B cell (primary cell): ENCODE measurements around the gene NAPG. TPM values are rescaled to one million over a fixed set of nuclear protein-coding genes. Genes with fewer than 3 reads are reported as not detected.

Source experiments
- ATAC-seq: fragments of 200-7000 bp; cut with Tn5 transposase; one replicate; pipeline ENCODE4 v1.10.0; 2021; ENCODE audit warnings: low read depth, mild to moderate bottlenecking, moderate number of reproducible peaks, moderate library complexity
- CTCF ChIA-PET: fragments of 350-600 bp; sonication (Branson Sonifier 250); formaldehyde crosslinking; loops from one replicate; lab custom pipeline; 2021; ENCODE audit warnings: antibody characterized with exemption, inconsistent platforms; lab: Charles Lee
- POLR2A ChIA-PET: fragments of 350-600 bp; sonication (Branson Sonifier 250); formaldehyde crosslinking; loops from one replicate; lab custom pipeline; 2021; ENCODE audit warnings: antibody characterized with exemption; lab: Charles Lee
- DNase-seq: peaks from one replicate; pipeline ENCODE4 v3.0.0; 2013
- H2AFZ ChIP-seq: 2 replicates; pipeline ENCODE4 v1.6.1; 2012; ENCODE audit warnings: mild to moderate bottlenecking, low read depth, low read length; ENCODE audit not compliant: insufficient read depth, poor library complexity, severe bottlenecking
- H3K27ac ChIP-seq, 2 donors: 1 replicate in 1 of 2; 2 replicates in 1 of 2; pipeline ENCODE4 v1.5.1; 2012 to 2013; ENCODE audit warnings: low read length in 2 of 2, mild to moderate bottlenecking in 2 of 2, moderate library complexity in 1 of 2
- H3K27me3 ChIP-seq, 4 experiments: fragments of 200-600 bp in 1 of 4; sonication (generic) in 1 of 4; replicated peaks in 1 of 4; 1 replicate in 2 of 4; 2 replicates in 2 of 4; pipeline versions ENCODE4 v1.6.1 to v1.7.0; 2013 to 2016; ENCODE audit warnings: low read length in 3 of 4, mild to moderate bottlenecking in 2 of 4, mixed read lengths in 1 of 4, moderate library complexity in 1 of 4; ENCODE audit not compliant: insufficient read depth in 4 of 4, control insufficient read depth in 3 of 4; ENCODE audit errors: control extremely low read depth in 1 of 4
- H3K36me3 ChIP-seq, 2 experiments: replicated peaks in 1 of 2; 1 replicate in 1 of 2; 2 replicates in 1 of 2; pipeline versions ENCODE4 v1.6.1 to v1.7.1; 2013; ENCODE audit warnings: low read length in 1 of 2; ENCODE audit not compliant: insufficient read depth in 2 of 2, control insufficient read depth in 1 of 2; ENCODE audit errors: control extremely low read depth in 1 of 2, extremely low read depth in 1 of 2
- H3K4me1 ChIP-seq, 2 donors: fragments of 200-600 bp in 1 of 2; sonication (generic) in 1 of 2; 1 replicate in 1 of 2; 2 replicates in 1 of 2; pipeline versions ENCODE4 v1.5.1 to v1.6.1; 2013 to 2017; ENCODE audit warnings: low read length in 2 of 2; ENCODE audit not compliant: control insufficient read depth in 2 of 2, insufficient read depth in 2 of 2
- H3K4me2 ChIP-seq: replicated peaks from 2 replicates; pipeline ENCODE3; 2012; ENCODE audit warnings: mild to moderate bottlenecking, low read depth, low read length; ENCODE audit not compliant: poor library complexity, severe bottlenecking
- H3K4me3 ChIP-seq, 5 experiments: fragments of 200-600 bp in 1 of 5; sonication (generic) in 1 of 5; 1 replicate in 3 of 5; 2 replicates in 2 of 5; pipeline versions ENCODE4 v1.5.1 to v1.7.0; 2011 to 2016; ENCODE audit warnings: low read length in 4 of 5, mild to moderate bottlenecking in 4 of 5, low read depth in 2 of 5, control low read depth in 1 of 5, moderate library complexity in 1 of 5; ENCODE audit not compliant: insufficient read depth in 1 of 5; ENCODE audit errors: control extremely low read depth in 1 of 5, extremely low read depth in 1 of 5
- H3K79me2 ChIP-seq: fragments of 200-600 bp; sonication (generic); one replicate; pipeline ENCODE4 v1.6.0; 2016; ENCODE audit warnings: low read length; ENCODE audit not compliant: control insufficient read depth, insufficient read depth
- H3K9ac ChIP-seq: fragments of 200-600 bp; sonication (generic); 2 replicates; pipeline ENCODE4 v1.6.1; 2017; ENCODE audit warnings: mild to moderate bottlenecking, low read length, moderate library complexity
- H3K9me3 ChIP-seq, 3 donors: one replicate each; pipeline versions ENCODE4 v1.6.1 to v1.7.1; 2013; ENCODE audit warnings: low read length in 2 of 3; ENCODE audit not compliant: control insufficient read depth in 2 of 3, insufficient read depth in 1 of 3; ENCODE audit errors: control extremely low read depth in 1 of 3
- H4K20me1 ChIP-seq: 2 replicates; pipeline ENCODE4 v1.6.0; 2012; ENCODE audit warnings: mild to moderate bottlenecking, low read length; ENCODE audit not compliant: insufficient read depth, control insufficient read depth, poor library complexity, severe bottlenecking
- H3K27ac Mint-ChIP-seq: one replicate; pipeline ENCODE4 v1.8.0; 2021; ENCODE audit warnings: mixed read lengths
- H3K27me3 Mint-ChIP-seq: one replicate; pipeline ENCODE4 v1.8.0; 2021; ENCODE audit warnings: mixed read lengths
- H3K4me1 Mint-ChIP-seq: one replicate; pipeline ENCODE4 v1.8.0; 2021; ENCODE audit warnings: mixed read lengths
- H3K4me3 Mint-ChIP-seq: one replicate; pipeline ENCODE4 v1.8.0; 2021; ENCODE audit warnings: mixed read lengths
- H3K9me3 Mint-ChIP-seq: one replicate; pipeline ENCODE4 v1.8.0; 2022; ENCODE audit warnings: mixed read lengths; ENCODE audit not compliant: insufficient read depth
- EZH2 ChIP-seq: IDR thresholded peaks from 2 replicates; pipeline ENCODE4 v1.6.1; 2012; ENCODE audit warnings: borderline replicate concordance, low read depth, mild to moderate bottlenecking, moderate library complexity, low read length; ENCODE audit not compliant: insufficient read depth, poor library complexity, severe bottlenecking
- WGBS: methylation state at CpG from one replicate; pipeline ENCODE4 v1.1.5; 2013; ENCODE audit warnings: missing lambda C conversion rate; ENCODE audit not compliant: insufficient coverage; 5-methylcytosine and 5-hydroxymethylcytosine counted together
- intact Hi-C: fragments of 100-400 bp; cut with micrococcal nuclease; formaldehyde crosslinking; loops from one replicate; pipeline ENCODE4 v1.10.0; 2022
- polyA plus RNA-seq: library from polyadenylated mRNA; depleted of rRNA; stranded (reverse); fragments of >200 nt; gene quantifications from 2 replicates; pipeline ENCODE4 v1.2.3, GENCODE V29; 2012
- total RNA-seq, 2 donors: library from RNA; stranded (reverse); fragments of 120-200 nt in 1 of 2; gene quantifications; 1 replicate in 1 of 2; 2 replicates in 1 of 2; pipeline versions ENCODE4 v1.2.3 to v1.2.4, GENCODE V29; 2013 to 2022
- TF ChIP-seq, protein P1 (sequence below): fragments of 200-600 bp; IDR thresholded peaks from one replicate; pipeline ENCODE4 v1.8.0; 2022; ENCODE audit warnings: antibody characterized with exemption, mild to moderate bottlenecking

NAPG gene
- total and polyA plus RNA-seq, 2 donors (not counting 1 experiment from before 2014, with no cell fraction given) = 9.4 to 31.8 TPM

DNA sequence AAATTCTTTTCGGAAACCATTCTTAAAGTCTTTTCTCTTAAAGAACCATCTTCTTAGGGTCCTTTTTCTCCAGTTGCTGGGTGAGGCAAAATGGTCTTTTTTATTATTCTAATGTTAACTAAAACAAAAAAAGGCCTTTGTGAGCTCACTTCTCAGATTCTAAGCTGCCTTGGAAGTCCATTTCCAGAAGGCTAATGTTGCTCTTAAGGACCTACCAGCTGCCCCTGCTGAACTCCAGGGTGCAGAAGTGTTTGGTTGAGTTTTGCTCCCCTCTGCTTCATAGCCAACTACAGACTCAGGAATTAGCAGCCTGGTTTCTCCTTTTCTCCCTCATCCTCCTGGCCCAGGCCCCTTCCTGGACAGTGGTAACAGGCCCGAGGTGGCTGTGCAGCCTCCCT lies 48.0 kb upstream of the NAPG start:
- CTCF ChIA-PET = interaction anchor here (0.7 kb wide), 1 partner anchor 507 kb away, joined by 3 read pairs; no protein-coding TSS in a partner anchor
- H3K27me3 Mint-ChIP-seq = no peaks in the 10 kb centered on the region

DNA sequence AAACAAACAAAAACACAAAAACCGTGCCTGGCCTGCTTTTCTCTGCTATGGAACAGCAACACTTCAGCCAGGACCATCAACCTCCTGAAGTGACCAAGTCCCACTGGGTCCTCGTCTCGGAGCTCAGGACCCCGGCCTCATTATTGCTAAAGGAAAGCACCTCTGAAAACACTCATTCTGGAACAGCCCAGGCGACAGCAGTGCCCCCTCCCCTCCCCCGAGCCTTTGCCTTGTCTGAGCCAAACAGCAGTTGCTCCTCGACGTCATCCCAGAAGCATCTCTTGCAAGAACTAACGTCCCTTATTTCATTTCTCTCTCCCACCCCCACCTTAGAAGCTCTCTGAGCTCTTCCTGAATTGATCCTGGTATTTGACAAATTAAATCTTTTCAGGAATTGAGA lies 44.0 kb upstream of the NAPG start:
- Histone ChIP-seq H2AFZ (peak overlapping the region; percentile 75), H4K20me1 (no peaks in the 10 kb centered on the region), H3K27me3 (no peaks in the 10 kb centered on the region), H3K4me2 (peak overlapping the region; percentile 67), H3K4me3 (no peak overlapping the region), H3K9me3 (peaks cover 0 to 5% (median 0%) of the 10 kb centered on the region in 3 donors), H3K4me1 (peaks cover 68 to 70% of the 10 kb centered on the region in 2 donors), H3K79me2 (no peaks in the 10 kb centered on the region), H3K36me3 (no peaks in the 10 kb centered on the region), H3K9ac (no peak overlapping the region), H3K27ac (peak overlapping the region; percentile 55 to 69)
- Mint-ChIP-seq H3K9me3 (no peaks in the 10 kb centered on the region), H3K27me3 (no peaks in the 10 kb centered on the region), H3K27ac (peak overlapping the region; percentile 94), H3K4me3 (peak overlapping the region; percentile 26), H3K4me1 (peaks cover 64% of the 10 kb centered on the region)
- 83% methylated on average over 9 of the region's 9 CpGs for WGBS
- ChIA-PET POLR2A (interaction anchor here (0.7 kb wide), 1 partner anchor 742 kb away, joined by 3 read pairs; no protein-coding TSS in a partner anchor), CTCF (interaction anchor here (2.3 to 5.2 kb wide), 2 partner anchors 10 to 38 kb away, joined by 10 to 43 read pairs; no protein-coding TSS in a partner anchor)
- DNase-seq = no peak
- intact Hi-C loops = loop anchor here (5.0 kb wide), 1 partner anchor 40 kb away; no protein-coding TSS in a partner anchor
- ATAC-seq = no peak
- TF ChIP-seq, protein P1, sequence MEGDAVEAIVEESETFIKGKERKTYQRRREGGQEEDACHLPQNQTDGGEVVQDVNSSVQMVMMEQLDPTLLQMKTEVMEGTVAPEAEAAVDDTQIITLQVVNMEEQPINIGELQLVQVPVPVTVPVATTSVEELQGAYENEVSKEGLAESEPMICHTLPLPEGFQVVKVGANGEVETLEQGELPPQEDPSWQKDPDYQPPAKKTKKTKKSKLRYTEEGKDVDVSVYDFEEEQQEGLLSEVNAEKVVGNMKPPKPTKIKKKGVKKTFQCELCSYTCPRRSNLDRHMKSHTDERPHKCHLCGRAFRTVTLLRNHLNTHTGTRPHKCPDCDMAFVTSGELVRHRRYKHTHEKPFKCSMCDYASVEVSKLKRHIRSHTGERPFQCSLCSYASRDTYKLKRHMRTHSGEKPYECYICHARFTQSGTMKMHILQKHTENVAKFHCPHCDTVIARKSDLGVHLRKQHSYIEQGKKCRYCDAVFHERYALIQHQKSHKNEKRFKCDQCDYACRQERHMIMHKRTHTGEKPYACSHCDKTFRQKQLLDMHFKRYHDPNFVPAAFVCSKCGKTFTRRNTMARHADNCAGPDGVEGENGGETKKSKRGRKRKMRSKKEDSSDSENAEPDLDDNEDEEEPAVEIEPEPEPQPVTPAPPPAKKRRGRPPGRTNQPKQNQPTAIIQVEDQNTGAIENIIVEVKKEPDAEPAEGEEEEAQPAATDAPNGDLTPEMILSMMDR = no peak
- TF ChIP-seq EZH2 = no peak

More for the DNA sequence above, 48.0 kb upstream of the NAPG start:
- Histone ChIP-seq H3K9ac (no peak overlapping the region), H3K4me2 (no peak overlapping the region), H3K4me1 (peaks cover 71 to 73% of the 10 kb centered on the region in 2 donors), H3K27ac (no peak overlapping the region), H2AFZ (no peak overlapping the region), H3K27me3 (no peaks in the 10 kb centered on the region), H3K79me2 (no peaks in the 10 kb centered on the region), H3K4me3 (no peak overlapping the region), H3K9me3 (peaks cover 0 to 5% (median 0%) of the 10 kb centered on the region in 3 donors), H4K20me1 (no peaks in the 10 kb centered on the region), H3K36me3 (no peaks in the 10 kb centered on the region)
- H3K4me3 Mint-ChIP-seq = no peak overlapping the region
- ATAC-seq = no peak
- H3K9me3 Mint-ChIP-seq = no peaks in the 10 kb centered on the region
- no peak for DNase-seq
- peaks cover 66% of the 10 kb centered on the region for H3K4me1 Mint-ChIP-seq
- WGBS = 89% methylated on average over 1 of the region's 2 CpGs
- intact Hi-C loops = no loop called here
- TF ChIP-seq, protein P1 = no peak
- TF ChIP-seq EZH2 = no peak
- H3K27ac Mint-ChIP-seq = no peak overlapping the region
- POLR2A ChIA-PET = no interaction called here
